Non-pigmented ciliary epithelial cell (primary cell): Measurements from ENCODE around the gene C3orf22.
"Not testable (repeated sequence)": the region's sequence is repeated elsewhere in the genome, so short reads cannot be mapped to it uniquely, and the experiment has no call there.

ENCODE experiments used
- DNase-seq: peaks from one replicate; pipeline ENCODE4 v3.0.0-alpha.2; 2010; ENCODE audit warnings: low read depth

Gene C3orf22

GRCh38 chr3:126542340-126543241 is 16.1 kb downstream of the C3orf22 start:
- DNase-seq: no peak

- DNase-seq: no peak
These were observed 16.9 kb downstream of the C3orf22 start for GRCh38 chr3:126541628-126542339.

- DNase-seq: no peak
These were observed 17.6 kb downstream of the C3orf22 start for GRCh38 chr3:126540951-126541627.

DNA sequence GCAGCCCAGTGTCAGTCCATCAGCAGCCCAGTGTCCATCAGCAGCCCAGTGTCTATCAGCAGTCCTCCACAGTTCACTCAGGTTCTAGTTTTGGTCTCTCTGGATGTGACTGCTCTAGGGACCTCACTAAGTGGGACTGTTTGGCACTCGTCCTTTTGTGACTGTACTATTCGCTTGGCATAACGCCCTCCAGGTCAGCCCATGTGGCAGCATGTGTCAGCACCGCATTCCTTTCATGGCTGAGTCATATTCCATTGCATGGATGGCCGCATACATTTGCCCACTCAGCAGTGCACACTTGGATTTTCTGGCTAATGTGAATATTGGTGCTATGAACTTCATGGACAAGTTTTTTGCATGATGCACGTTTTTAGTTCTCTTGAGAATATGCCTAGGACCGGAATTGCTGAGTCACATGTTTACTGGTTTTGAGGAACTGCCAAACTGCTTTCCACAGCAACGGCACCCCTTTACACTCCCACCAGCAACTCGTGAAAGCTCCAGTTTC is 18.3 kb downstream of the C3orf22 start:
- DNase-seq: peak; percentile 58

- DNase-seq: no peak
These were observed 19.0 kb downstream of the C3orf22 start for GRCh38 chr3:126539558-126540250.

DNA sequence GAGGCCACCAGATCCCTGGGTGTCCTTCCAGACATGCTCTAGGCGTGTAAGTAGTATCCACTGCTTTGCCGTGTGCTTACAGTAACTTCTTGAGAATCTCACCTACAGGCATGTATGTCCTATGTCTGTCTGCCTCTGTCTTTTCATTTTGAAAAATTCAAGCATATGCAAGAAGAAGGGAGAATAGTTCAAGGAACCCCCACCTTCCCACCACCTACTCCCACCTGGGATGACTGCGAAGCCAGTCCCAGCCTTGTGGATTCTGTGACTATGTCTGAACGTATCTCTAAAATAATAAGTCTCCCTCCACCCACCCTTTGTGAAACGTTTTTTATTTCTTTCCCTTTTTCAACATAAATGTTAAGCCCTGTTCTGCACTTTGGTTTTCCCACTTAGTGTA is 19.8 kb downstream of the C3orf22 start:
- DNase-seq: no peak

- no peak for DNase-seq
These were observed 20.4 kb downstream of the C3orf22 start for GRCh38 chr3:126538316-126538715.

- no peak for DNase-seq
These were observed 20.9 kb downstream of the C3orf22 start for GRCh38 chr3:126537730-126538281.

GRCh38 chr3:126537116-126537729 is 21.5 kb downstream of the C3orf22 start:
- no peak for DNase-seq

GRCh38 chr3:126536126-126536525 is 22.6 kb downstream of the C3orf22 start:
- no peak for DNase-seq

GRCh38 chr3:126535636-126536035 is 23.1 kb downstream of the C3orf22 start:
- DNase-seq: no peak

- DNase-seq: not testable (repeated sequence)
These were observed 24.0 kb downstream of the C3orf22 start for GRCh38 chr3:126534716-126535115.

DNA sequence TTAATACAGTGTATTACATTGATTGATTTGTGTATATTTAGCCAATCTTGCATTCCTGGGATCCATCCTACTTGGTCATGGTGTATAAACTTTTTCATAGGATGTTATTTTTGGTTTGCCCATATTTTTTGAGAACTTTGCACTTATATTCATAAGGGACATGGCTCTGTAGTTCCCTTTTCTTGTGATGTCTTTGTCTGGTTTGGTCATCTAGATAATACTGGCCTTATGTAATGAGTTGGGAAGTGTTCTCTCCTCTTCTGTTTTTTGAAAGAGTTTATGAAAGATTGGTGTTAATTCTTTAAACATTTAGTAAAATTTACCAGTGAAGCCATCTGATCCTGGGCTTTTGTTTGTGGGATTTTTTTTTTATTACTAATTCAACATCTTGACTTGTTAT is 25.2 kb downstream of the C3orf22 start:
- DNase-seq: no peak

DNA sequence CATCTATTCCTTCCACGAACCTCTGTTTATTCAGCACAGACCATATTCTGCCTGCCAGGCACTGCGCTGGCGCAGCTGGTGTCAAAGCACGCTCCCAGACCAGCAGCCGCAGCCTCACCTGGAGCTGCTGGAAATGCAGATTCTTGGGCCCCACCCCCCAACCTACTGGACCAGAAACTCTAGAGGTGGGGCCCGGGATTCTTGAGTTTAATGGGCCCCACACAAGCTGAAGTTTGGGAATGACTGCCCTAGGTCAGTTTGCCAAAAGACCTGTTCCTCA is 27.7 kb downstream of the C3orf22 start:
- no peak for DNase-seq

DNA sequence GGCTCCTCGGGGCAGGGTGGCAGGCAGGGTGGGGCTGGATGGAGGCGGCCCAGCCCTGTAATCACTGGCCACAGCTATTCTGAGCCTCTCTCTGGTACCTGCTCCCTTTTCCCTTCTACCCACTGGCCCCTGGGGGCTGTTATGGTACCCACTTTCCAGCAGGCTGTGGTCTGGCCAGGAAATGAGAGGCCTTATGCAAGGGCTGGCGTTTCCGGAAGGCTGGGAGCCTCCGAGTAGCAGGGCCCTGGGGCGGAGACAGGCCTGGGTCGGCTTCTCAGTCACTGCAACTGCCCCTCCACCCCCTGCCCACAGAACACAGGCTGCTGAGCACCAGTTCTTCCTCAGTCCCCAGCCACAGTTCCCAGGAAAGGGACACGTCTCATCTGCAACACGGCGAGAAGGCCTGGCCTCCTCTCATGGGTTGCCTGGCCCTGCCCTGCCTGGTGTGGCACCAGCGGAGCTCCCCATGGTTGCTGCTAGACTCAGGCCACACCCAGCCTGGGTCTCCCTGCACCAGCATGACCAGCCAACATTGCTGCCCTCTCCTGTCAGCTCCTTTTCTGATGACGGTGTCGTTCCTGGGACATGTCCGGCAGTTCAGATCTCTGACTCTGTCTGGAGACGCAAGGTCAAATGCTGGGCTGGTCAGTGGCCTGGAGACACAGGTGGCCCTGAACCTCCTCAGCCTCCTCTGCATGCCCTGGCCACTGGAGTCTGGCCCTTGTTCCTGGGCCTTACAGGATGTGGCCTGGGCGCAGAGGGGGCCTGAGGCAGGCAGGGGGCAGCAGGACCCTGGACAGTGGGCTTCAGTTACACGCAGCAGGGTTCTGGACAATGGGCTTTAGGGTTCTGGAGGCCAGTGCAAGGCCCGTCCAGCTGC is 28.3 kb downstream of the C3orf22 start:
- no peak for DNase-seq

GRCh38 chr3:126529585-126530170 is 29.1 kb downstream of the C3orf22 start:
- DNase-seq: no peak

DNA sequence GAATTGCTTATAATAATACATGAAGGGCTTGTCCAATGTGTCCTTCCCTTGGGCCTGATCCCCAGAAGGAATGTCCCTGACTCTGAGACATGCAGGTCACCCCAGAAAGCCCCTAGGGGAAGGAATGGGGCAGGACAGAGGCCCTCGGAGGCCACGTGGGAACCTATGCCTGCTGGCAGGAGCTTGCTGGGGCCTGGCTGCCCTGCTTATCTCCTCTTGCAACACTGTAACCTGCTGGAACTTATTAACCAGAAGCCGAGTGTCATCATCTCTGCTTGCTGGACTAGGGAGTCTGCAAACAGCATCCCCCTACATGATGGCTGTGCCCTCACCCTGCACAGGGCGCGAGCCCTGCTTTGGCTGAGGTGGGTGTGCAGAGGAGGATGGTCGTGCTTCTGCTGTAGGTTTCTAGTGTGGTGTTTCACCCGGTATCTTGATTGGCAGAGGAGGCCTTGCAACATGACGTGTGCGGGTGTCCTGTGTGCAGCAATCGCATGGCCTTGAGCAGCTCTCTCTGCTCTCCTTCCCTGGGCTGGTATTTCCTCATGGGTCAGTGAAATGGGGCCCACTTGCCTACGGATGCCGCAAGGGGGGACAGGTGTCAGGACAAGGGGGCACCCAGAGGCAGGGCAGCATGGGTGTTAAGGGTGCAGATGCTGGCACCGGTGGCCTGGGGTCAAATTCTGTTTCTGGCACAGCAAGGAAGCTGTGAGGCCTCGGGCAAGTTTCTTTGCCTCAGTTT is 29.8 kb downstream of the C3orf22 start:
- no peak for DNase-seq

GRCh38 chr3:126528419-126528799 is 30.3 kb downstream of the C3orf22 start:
- DNase-seq: no peak
